ENCODE results near the gene SELENOW. TPM values are rescaled to one million over a fixed set of nuclear protein-coding genes. Genes with fewer than 3 reads are reported as not detected.

The SELENOW gene
- total RNA-seq, 1 donor from 2014 or later = 127 TPM

GRCh38 chr19:47749326-47749725 lies 29.2 kb upstream of the SELENOW start:
- H3K27me3 Mint-ChIP-seq (ENCODE audit: low read depth) = no peaks in the 10 kb centered on the region
- H3K27ac Mint-ChIP-seq = peak overlapping the region; percentile 72
- H3K4me3 Mint-ChIP-seq = no peak overlapping the region
- peaks cover 10% of the 10 kb centered on the region for H3K4me1 Mint-ChIP-seq
- DNase-seq (ENCODE audit: low spot score in 2 of 2, unreplicated experiment in 2 of 2) = no peak
- TF ChIP-seq, protein P1, sequence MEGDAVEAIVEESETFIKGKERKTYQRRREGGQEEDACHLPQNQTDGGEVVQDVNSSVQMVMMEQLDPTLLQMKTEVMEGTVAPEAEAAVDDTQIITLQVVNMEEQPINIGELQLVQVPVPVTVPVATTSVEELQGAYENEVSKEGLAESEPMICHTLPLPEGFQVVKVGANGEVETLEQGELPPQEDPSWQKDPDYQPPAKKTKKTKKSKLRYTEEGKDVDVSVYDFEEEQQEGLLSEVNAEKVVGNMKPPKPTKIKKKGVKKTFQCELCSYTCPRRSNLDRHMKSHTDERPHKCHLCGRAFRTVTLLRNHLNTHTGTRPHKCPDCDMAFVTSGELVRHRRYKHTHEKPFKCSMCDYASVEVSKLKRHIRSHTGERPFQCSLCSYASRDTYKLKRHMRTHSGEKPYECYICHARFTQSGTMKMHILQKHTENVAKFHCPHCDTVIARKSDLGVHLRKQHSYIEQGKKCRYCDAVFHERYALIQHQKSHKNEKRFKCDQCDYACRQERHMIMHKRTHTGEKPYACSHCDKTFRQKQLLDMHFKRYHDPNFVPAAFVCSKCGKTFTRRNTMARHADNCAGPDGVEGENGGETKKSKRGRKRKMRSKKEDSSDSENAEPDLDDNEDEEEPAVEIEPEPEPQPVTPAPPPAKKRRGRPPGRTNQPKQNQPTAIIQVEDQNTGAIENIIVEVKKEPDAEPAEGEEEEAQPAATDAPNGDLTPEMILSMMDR (IDR thresholded peaks at IDR 0.05; ENCODE audit: unreplicated experiment) = no peak
- peaks cover 20% of the 10 kb centered on the region for H3K36me3 Mint-ChIP-seq
- no peaks in the 10 kb centered on the region for H3K9me3 Mint-ChIP-seq

DNA sequence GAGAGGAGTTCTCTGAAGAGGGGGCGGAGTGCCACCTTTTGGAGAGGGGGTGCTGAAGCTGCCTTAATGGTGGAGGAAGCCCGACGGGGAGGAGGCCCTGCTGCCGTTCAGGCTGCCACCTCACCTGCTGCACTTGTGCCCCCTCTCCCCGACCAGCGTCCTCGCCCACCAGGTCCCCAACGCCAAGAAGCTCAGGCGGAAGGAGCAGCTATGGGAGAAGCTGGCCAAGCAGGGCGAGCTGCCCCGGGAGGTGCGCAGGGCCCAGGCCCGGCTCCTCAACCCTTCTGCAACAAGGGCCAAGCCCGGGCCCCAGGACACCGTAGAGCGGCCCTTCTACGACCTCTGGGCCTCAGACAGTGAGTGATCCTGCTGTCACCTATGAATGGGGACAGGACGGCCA lies 27.8 kb upstream of the SELENOW start:
- Mint-ChIP-seq H3K27ac (no peak overlapping the region), H3K4me1 (peaks cover 8% of the 10 kb centered on the region), H3K4me3 (no peak overlapping the region), H3K36me3 (peaks cover 20% of the 10 kb centered on the region), H3K9me3 (no peaks in the 10 kb centered on the region), H3K27me3 (ENCODE audit: low read depth) (no peaks in the 10 kb centered on the region)
- no peak for DNase-seq (ENCODE audit: low spot score in 2 of 2, unreplicated experiment in 2 of 2)
- TF ChIP-seq, protein P1 (IDR thresholded peaks at IDR 0.05; ENCODE audit: unreplicated experiment) = no peak

DNA sequence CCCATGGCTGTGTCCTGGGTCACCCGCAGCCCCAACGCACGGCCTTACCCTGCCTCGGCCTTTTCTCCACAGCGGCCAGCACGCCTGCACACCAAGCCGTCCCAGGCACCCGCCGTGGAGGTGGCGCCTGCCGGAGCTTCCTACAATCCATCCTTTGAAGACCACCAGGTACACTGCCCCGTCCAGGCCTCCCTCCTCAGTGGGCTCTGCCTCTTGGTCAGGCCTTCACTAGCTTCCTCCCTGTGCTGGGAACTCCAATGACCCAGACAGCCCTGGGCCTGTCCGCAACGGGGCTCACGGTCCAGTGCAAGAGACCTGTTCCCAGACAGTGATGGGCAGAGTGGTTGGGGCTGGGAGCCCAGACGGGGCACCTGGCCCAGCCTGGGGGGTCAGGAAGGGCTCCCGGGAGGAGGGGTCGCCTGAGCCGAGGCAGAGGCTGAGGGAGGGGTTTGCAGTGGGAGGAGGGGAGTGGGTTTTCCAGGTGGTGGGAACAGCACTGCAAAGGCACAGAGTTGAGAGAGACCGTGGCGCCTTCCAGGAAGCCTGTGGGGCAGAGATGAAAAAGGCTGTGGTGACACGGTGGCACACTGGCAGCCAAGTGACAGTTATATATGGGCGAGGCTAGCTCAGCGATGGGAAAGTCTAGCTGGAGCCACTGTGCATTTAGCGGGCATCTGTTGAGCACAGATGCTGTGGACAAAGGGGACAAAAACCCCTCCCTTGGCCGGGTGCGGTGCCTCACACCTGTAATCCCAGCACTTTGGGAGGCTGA lies 25.9 kb upstream of the SELENOW start:
- DNase-seq (ENCODE audit: low spot score in 2 of 2, unreplicated experiment in 2 of 2) = no peak
- TF ChIP-seq, protein P1 (IDR thresholded peaks at IDR 0.05; ENCODE audit: unreplicated experiment) = no peak
- Mint-ChIP-seq H3K27ac (no peak overlapping the region), H3K4me1 (peaks cover 2% of the 10 kb centered on the region), H3K36me3 (peaks cover 30% of the 10 kb centered on the region), H3K4me3 (no peak overlapping the region), H3K9me3 (no peaks in the 10 kb centered on the region), H3K27me3 (ENCODE audit: low read depth) (no peaks in the 10 kb centered on the region)

DNA sequence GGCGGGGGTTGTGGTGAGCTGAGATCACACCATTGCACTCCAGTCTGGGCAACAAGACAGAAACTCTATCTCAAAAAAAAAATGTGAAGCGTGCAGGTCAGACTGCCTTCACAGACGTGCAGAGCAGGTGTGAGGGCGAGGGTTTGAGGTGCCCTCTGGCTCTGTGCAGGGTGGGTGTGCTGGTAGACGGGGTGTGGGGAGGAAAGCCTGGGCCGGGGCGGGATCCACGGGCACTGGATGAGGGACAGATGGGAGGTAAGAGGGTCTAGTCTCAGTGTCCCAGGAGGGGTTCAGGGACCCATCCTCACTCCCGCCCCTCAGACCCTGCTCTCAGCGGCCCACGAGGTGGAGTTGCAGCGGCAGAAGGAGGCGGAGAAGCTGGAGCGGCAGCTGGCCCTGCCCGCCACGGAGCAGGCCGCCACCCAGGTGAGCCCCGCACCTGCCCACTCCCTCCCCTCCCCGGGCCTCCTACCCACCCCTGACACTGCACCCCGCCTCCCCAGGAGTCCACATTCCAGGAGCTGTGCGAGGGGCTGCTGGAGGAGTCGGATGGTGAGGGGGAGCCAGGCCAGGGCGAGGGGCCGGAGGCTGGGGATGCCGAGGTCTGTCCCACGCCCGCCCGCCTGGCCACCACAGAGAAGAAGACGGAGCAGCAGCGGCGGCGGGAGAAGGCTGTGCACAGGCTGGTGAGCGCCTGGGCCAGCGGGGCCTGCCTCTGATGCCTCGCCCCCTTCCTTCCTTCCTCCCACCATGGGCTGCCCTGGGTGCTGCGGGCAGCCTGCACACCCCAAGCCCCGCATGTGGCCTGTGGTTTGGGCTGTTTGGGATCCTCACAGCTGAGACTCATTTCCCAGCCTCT lies 24.1 kb upstream of the SELENOW start:
- TF ChIP-seq, protein P1 (IDR thresholded peaks at IDR 0.05; ENCODE audit: unreplicated experiment) = no peak
- H3K36me3 Mint-ChIP-seq = peaks cover 36% of the 10 kb centered on the region
- no peak for DNase-seq (ENCODE audit: low spot score in 2 of 2, unreplicated experiment in 2 of 2)
- peaks cover 4% of the 10 kb centered on the region for H3K9me3 Mint-ChIP-seq
- no peak overlapping the region for H3K27ac Mint-ChIP-seq
- H3K4me3 Mint-ChIP-seq = no peak overlapping the region
- no peaks in the 10 kb centered on the region for H3K4me1 Mint-ChIP-seq
- H3K27me3 Mint-ChIP-seq (ENCODE audit: low read depth) = no peaks in the 10 kb centered on the region

DNA sequence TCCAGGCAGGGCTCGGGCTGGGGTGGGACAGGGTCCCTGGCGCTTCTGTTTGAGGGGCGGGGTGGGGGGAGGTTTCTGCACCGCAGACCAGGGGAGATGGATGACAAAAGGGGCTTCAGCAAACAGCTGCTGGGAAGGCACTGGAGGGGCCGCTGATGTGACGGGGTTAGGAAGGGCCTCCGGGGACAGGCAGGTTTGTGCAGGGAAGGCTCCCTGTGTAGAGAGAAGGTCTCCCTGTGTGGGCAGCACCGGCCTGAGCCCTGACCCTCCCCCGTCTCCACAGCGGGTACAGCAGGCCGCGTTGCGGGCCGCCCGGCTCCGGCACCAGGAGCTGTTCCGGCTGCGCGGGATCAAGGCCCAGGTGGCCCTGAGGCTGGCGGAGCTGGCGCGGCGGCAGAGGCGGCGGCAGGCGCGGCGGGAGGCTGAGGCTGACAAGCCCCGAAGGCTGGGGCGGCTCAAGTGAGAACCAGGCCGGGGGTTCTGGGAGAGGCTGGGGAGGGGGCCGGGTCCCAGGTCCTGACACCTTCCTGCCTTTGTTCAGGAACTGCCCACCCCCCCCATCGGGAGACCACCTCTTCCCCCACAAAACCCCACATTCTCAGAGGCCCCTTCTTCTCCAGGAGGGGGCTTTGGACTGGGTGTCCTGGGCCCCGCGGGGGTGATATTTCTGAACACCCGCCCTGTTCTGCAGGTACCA lies 23.3 kb upstream of the SELENOW start:
- H3K4me1 Mint-ChIP-seq = no peaks in the 10 kb centered on the region
- TF ChIP-seq, protein P1 (IDR thresholded peaks at IDR 0.05; ENCODE audit: unreplicated experiment) = no peak
- no peak overlapping the region for H3K27ac Mint-ChIP-seq
- peaks cover 4% of the 10 kb centered on the region for H3K9me3 Mint-ChIP-seq
- no peak overlapping the region for H3K4me3 Mint-ChIP-seq
- no peaks in the 10 kb centered on the region for H3K27me3 Mint-ChIP-seq (ENCODE audit: low read depth)
- H3K36me3 Mint-ChIP-seq = peaks cover 36% of the 10 kb centered on the region
- DNase-seq (ENCODE audit: low spot score in 2 of 2, unreplicated experiment in 2 of 2) = no peak
